Activated CD4-positive, alpha-beta T cell treated with anti-CD3 and anti-CD28 coated beads for 36 hours (primary cell): ENCODE results near the gene HOXB5. TPM values are rescaled to one million over a fixed set of nuclear protein-coding genes. Genes with fewer than 3 reads are reported as not detected.

ENCODE experiments used
- ATAC-seq: fragments of 200-7000 bp; cut with Tn5 transposase; one replicate; pipeline ENCODE4 v1.10.0; 2021; ENCODE audit warnings: mild to moderate bottlenecking, moderate library complexity
- CTCF ChIA-PET: fragments of 350-600 bp; sonication (Branson Sonifier 250); formaldehyde crosslinking; loops from one replicate; lab custom pipeline; 2021; ENCODE audit warnings: antibody characterized with exemption; lab: Charles Lee
- POLR2A ChIA-PET: fragments of 350-600 bp; sonication (Branson Sonifier 250); formaldehyde crosslinking; loops from one replicate; lab custom pipeline; 2021; ENCODE audit warnings: antibody characterized with exemption, inconsistent platforms; lab: Charles Lee
- DNase-seq: peaks from one replicate; pipeline ENCODE4 v3.0.0-alpha.2; 2020
- H3K27ac Mint-ChIP-seq: one replicate; pipeline ENCODE4 v1.8.0; 2021; ENCODE audit warnings: mixed read lengths
- H3K27me3 Mint-ChIP-seq: one replicate; pipeline ENCODE4 v1.8.0; 2021; ENCODE audit warnings: mixed read lengths
- H3K36me3 Mint-ChIP-seq: one replicate; pipeline ENCODE4 v1.8.0; 2021; ENCODE audit warnings: low read depth, mixed read lengths
- H3K4me1 Mint-ChIP-seq: one replicate; pipeline ENCODE4 v1.8.0; 2021; ENCODE audit warnings: mixed read lengths
- H3K4me3 Mint-ChIP-seq: one replicate; pipeline ENCODE4 v1.8.0; 2021; ENCODE audit warnings: mild to moderate bottlenecking, moderate library complexity, mixed read lengths
- H3K9me3 Mint-ChIP-seq: one replicate; pipeline ENCODE4 v1.8.0; 2021; ENCODE audit warnings: low read depth, mixed read lengths
- intact Hi-C, 2 experiments: fragments of 100-400 bp; cut with DNase I in 1 of 2; cut with micrococcal nuclease in 1 of 2; formaldehyde crosslinking; loops; one replicate each; pipeline versions ENCODE4 v1.14.2 to v1.15.1; 2022 to 2024; cut with DNase I, micrococcal nuclease
- total RNA-seq, 2 experiments: library from RNA; stranded (reverse); gene quantifications; one replicate each; pipeline ENCODE4 v1.2.3, GENCODE V29; 2021

The HOXB5 gene
- total RNA-seq, 2 experiments from 2014 or later = not detected

- Mint-ChIP-seq H3K27ac (no peak overlapping the region), H3K36me3 (no peaks in the 10 kb centered on the region), H3K4me1 (peaks cover 28% of the 10 kb centered on the region), H3K4me3 (no peak overlapping the region), H3K9me3 (no peaks in the 10 kb centered on the region), H3K27me3 (peaks cover 82% of the 10 kb centered on the region)
- ChIA-PET CTCF (interaction anchor here (0.6 to 6.7 kb wide), 27 partner anchors 8 to 566 kb away, joined by 3 to 74 read pairs (median 7); partner anchors contain the start of genes HOXB8 and HOXB9), POLR2A (interaction anchor here (0.9 kb wide), 1 partner anchor 9 kb away, joined by 3 read pairs; no protein-coding TSS in a partner anchor)
- DNase-seq (no peak), ATAC-seq (no peak)
- intact Hi-C loops = loop anchor here (2.0 to 10.0 kb wide), 6 partner anchors 330 to 510 kb away; no protein-coding TSS in a partner anchor
Observed at GRCh38 chr17:48592057-48592514, 1.5 kb downstream of the HOXB5 start.

- intact Hi-C loops = loop anchor here (2.0 to 10.0 kb wide), 6 partner anchors 329 to 509 kb away; no protein-coding TSS in a partner anchor
- no peaks in the 10 kb centered on the region for H3K36me3 Mint-ChIP-seq
- ChIA-PET CTCF (interaction anchor here (0.6 to 6.7 kb wide), 12 partner anchors 11 to 565 kb away, joined by 3 to 74 read pairs (median 5); no protein-coding TSS in a partner anchor), POLR2A (no interaction called here)
- peaks cover 23% of the 10 kb centered on the region for H3K4me1 Mint-ChIP-seq
- no peak for DNase-seq
- H3K9me3 Mint-ChIP-seq = no peaks in the 10 kb centered on the region
- H3K4me3 Mint-ChIP-seq = no peak overlapping the region
- ATAC-seq = no peak
- peaks cover 81% of the 10 kb centered on the region for H3K27me3 Mint-ChIP-seq
- no peak overlapping the region for H3K27ac Mint-ChIP-seq
Observed at GRCh38 chr17:48591255-48592056, 2.1 kb downstream of the HOXB5 start.

- Mint-ChIP-seq H3K27ac (no peak overlapping the region), H3K9me3 (no peaks in the 10 kb centered on the region), H3K27me3 (peaks cover 83% of the 10 kb centered on the region), H3K4me3 (no peak overlapping the region), H3K36me3 (no peaks in the 10 kb centered on the region), H3K4me1 (peaks cover 28% of the 10 kb centered on the region)
- intact Hi-C loops = loop anchor here (5.0 to 10.0 kb wide), 5 partner anchors 328 to 508 kb away; no protein-coding TSS in a partner anchor
- ATAC-seq = no peak
- ChIA-PET CTCF (interaction anchor here (0.7 to 1.9 kb wide), 9 partner anchors 12 to 528 kb away, joined by 3 to 6 read pairs (median 3); no protein-coding TSS in a partner anchor), POLR2A (interaction anchor here (0.6 kb wide), 2 partner anchors 29 to 238 kb away, joined by 3 read pairs; no protein-coding TSS in a partner anchor)
- no peak for DNase-seq
Observed at GRCh38 chr17:48590607-48591161, 2.9 kb downstream of the HOXB5 start.

- H3K4me1 Mint-ChIP-seq = peaks cover 34% of the 10 kb centered on the region
- ChIA-PET POLR2A (interaction anchor here (0.6 to 1.6 kb wide), 3 partner anchors 29 to 256 kb away, joined by 3 read pairs; no protein-coding TSS in a partner anchor), CTCF (interaction anchor here (0.7 to 1.9 kb wide), 12 partner anchors 11 to 527 kb away, joined by 3 to 6 read pairs (median 4); no protein-coding TSS in a partner anchor)
- no peaks in the 10 kb centered on the region for H3K36me3 Mint-ChIP-seq
- H3K4me3 Mint-ChIP-seq = no peak within 1 kb of the TSS
- no peaks in the 10 kb centered on the region for H3K9me3 Mint-ChIP-seq
- no peak within 1 kb of the TSS for H3K27ac Mint-ChIP-seq
- ATAC-seq = no peak
- intact Hi-C loops = loop anchor here (5.0 to 10.0 kb wide), 5 partner anchors 328 to 508 kb away; no protein-coding TSS in a partner anchor
- H3K27me3 Mint-ChIP-seq = peaks cover 82% of the 10 kb centered on the region
- DNase-seq = no peak
Observed at GRCh38 chr17:48589831-48590606, 3.6 kb downstream of the HOXB5 start, which contains the start of gene HOXB3. TSS of gene HOXB3 (minus strand) at chr17:48590241. CDS start at chr17:48552474, 37,767 bp downstream.

GRCh38 chr17:48589060-48589830, 4.3 kb downstream of the HOXB5 start:
- no peak for ATAC-seq
- ChIA-PET CTCF (interaction anchor here (0.7 to 2.3 kb wide), 14 partner anchors 12 to 330 kb away, joined by 3 to 13 read pairs (median 4); no protein-coding TSS in a partner anchor), POLR2A (interaction anchor here (1.6 kb wide), 1 partner anchor 255 kb away, joined by 3 read pairs; no protein-coding TSS in a partner anchor)
- no peaks in the 10 kb centered on the region for H3K36me3 Mint-ChIP-seq
- intact Hi-C loops = no loop called here
- H3K4me1 Mint-ChIP-seq = peaks cover 38% of the 10 kb centered on the region
- H3K27ac Mint-ChIP-seq = no peak overlapping the region
- H3K4me3 Mint-ChIP-seq = no peak overlapping the region
- H3K27me3 Mint-ChIP-seq = peaks cover 86% of the 10 kb centered on the region
- no peaks in the 10 kb centered on the region for H3K9me3 Mint-ChIP-seq
- no peak for DNase-seq

GRCh38 chr17:48588528-48588927, 5.1 kb downstream of the HOXB5 start:
- ChIA-PET POLR2A (interaction anchor here (1.6 kb wide), 1 partner anchor 255 kb away, joined by 3 read pairs; no protein-coding TSS in a partner anchor), CTCF (interaction anchor here (0.8 to 2.3 kb wide), 13 partner anchors 18 to 329 kb away, joined by 3 to 13 read pairs (median 5); no protein-coding TSS in a partner anchor)
- intact Hi-C loops = no loop called here

GRCh38 chr17:48588074-48588415, 5.5 kb downstream of the HOXB5 start:
- Mint-ChIP-seq H3K9me3 (no peaks in the 10 kb centered on the region), H3K4me3 (no peak overlapping the region), H3K27me3 (peaks cover 89% of the 10 kb centered on the region), H3K27ac (no peak overlapping the region), H3K36me3 (no peaks in the 10 kb centered on the region), H3K4me1 (peaks cover 31% of the 10 kb centered on the region)
- intact Hi-C loops = no loop called here
- no peak for ATAC-seq
- POLR2A ChIA-PET = interaction anchor here (0.5 to 1.6 kb wide), 2 partner anchors 145 to 254 kb away, joined by 3 read pairs; no protein-coding TSS in a partner anchor
- DNase-seq = no peak
- CTCF ChIA-PET = interaction anchor here (0.8 to 2.3 kb wide), 15 partner anchors 19 to 329 kb away, joined by 3 to 13 read pairs (median 5); no protein-coding TSS in a partner anchor

More at GRCh38 chr17:48588528-48588927, 5.1 kb downstream of the HOXB5 start:
- H3K9me3 Mint-ChIP-seq = no peaks in the 10 kb centered on the region
- H3K36me3 Mint-ChIP-seq = no peaks in the 10 kb centered on the region
- H3K4me3 Mint-ChIP-seq = no peak overlapping the region
- peaks cover 35% of the 10 kb centered on the region for H3K4me1 Mint-ChIP-seq
- H3K27me3 Mint-ChIP-seq = peaks cover 86% of the 10 kb centered on the region
- no peak overlapping the region for H3K27ac Mint-ChIP-seq
- ATAC-seq (no peak), DNase-seq (no peak)

GRCh38 chr17:48587276-48588073, 6.1 kb downstream of the HOXB5 start:
- Mint-ChIP-seq H3K27ac (no peak overlapping the region), H3K4me1 (peaks cover 30% of the 10 kb centered on the region), H3K9me3 (no peaks in the 10 kb centered on the region), H3K36me3 (no peaks in the 10 kb centered on the region), H3K4me3 (no peak overlapping the region), H3K27me3 (peaks cover 89% of the 10 kb centered on the region)
- ATAC-seq = no peak
- intact Hi-C loops = no loop called here
- ChIA-PET CTCF (interaction anchor here (0.6 to 2.3 kb wide), 15 partner anchors 20 to 449 kb away, joined by 3 to 13 read pairs (median 3); no protein-coding TSS in a partner anchor), POLR2A (interaction anchor here (0.5 kb wide), 1 partner anchor 144 kb away, joined by 3 read pairs; no protein-coding TSS in a partner anchor)
- DNase-seq = no peak
